HepG2 (cell line): ENCODE measurements around the gene FBRSL1. TPM values are rescaled to one million over a fixed set of nuclear protein-coding genes. Genes with fewer than 3 reads are reported as not detected.

Experiments
- ATF4 ChIP-seq, 2 experiments: fragments of 450-650 bp in 1 of 2; sonication (generic) in 1 of 2; formaldehyde crosslinking; IDR thresholded peaks; 2 replicates each; pipeline versions ENCODE4 v1.5.0 to v1.8.0; 2020 to 2022; ENCODE audit warnings: mild to moderate bottlenecking in 1 of 2, missing genetic modification reagents in 1 of 2
- CENPX ChIP-seq: sonication (generic); formaldehyde crosslinking; IDR thresholded peaks from 2 replicates; pipeline ENCODE4 v1.9.0; 2021; ENCODE audit warnings: mild to moderate bottlenecking, missing genetic modification reagents, moderate library complexity
- FOSL2 ChIP-seq: sonication (generic); formaldehyde crosslinking; IDR thresholded peaks from 2 replicates; pipeline ENCODE4 v1.4.0; 2020; ENCODE audit warnings: missing genetic modification reagents
- FOXJ3 ChIP-seq: sonication (generic); formaldehyde crosslinking; IDR thresholded peaks from 2 replicates; pipeline ENCODE4 v1.4.0; 2020; ENCODE audit warnings: missing genetic modification reagents, mild to moderate bottlenecking, borderline replicate concordance
- HNRNPH1 ChIP-seq: fragments of 200-400 bp; formaldehyde crosslinking; optimal IDR thresholded peaks from 2 replicates; pipeline ENCODE3; 2017; ENCODE audit warnings: mild to moderate bottlenecking, low read depth, low read length
- HOXA3 ChIP-seq: sonication (generic); formaldehyde crosslinking; IDR thresholded peaks from 2 replicates; pipeline ENCODE4 v1.5.0; 2020; ENCODE audit warnings: missing genetic modification reagents
- ISX ChIP-seq: sonication (generic); formaldehyde crosslinking; conservative IDR thresholded peaks from 2 replicates; pipeline ENCODE4 v1.5.0; 2020; ENCODE audit warnings: missing genetic modification reagents
- KAT2B ChIP-seq: fragments of 150-350 bp; IDR thresholded peaks from 2 replicates; pipeline ENCODE4 v1.6.1; 2014; ENCODE audit warnings: low read depth, low read length, borderline replicate concordance
- KDM6A ChIP-seq: IDR thresholded peaks from 2 replicates; pipeline ENCODE4 v1.6.1; 2016; ENCODE audit warnings: low read depth
- MAX ChIP-seq: IDR thresholded peaks from 2 replicates; pipeline ENCODE4 v1.6.1; 2012; ENCODE audit warnings: inconsistent platforms
- MIER2 ChIP-seq: IDR thresholded peaks from 2 replicates; pipeline ENCODE4 v1.6.1; 2016; ENCODE audit warnings: missing biosample characterization, missing genetic modification reagents
- PRMT3 ChIP-seq: sonication (generic); formaldehyde crosslinking; IDR thresholded peaks from 2 replicates; pipeline ENCODE4 v1.8.1; 2022; ENCODE audit warnings: low read depth, mild to moderate bottlenecking, moderate library complexity, missing genetic modification reagents, borderline replicate concordance
- RBFOX2 ChIP-seq: fragments of 200-400 bp; formaldehyde crosslinking; IDR thresholded peaks from 2 replicates; pipeline ENCODE4 v1.6.1; 2017; ENCODE audit warnings: low read depth, mild to moderate bottlenecking, low read length
- SALL2 ChIP-seq: sonication (generic); formaldehyde crosslinking; IDR thresholded peaks from 2 replicates; pipeline ENCODE4 v1.8.1; 2023; ENCODE audit warnings: mild to moderate bottlenecking, missing genetic modification reagents, inconsistent platforms
- SAP130 ChIP-seq: IDR thresholded peaks from 2 replicates; pipeline ENCODE4 v1.6.1; 2016; ENCODE audit warnings: low read depth
- SP4 ChIP-seq: sonication (generic); formaldehyde crosslinking; IDR thresholded peaks from 2 replicates; pipeline ENCODE4 v1.8.1; 2023; ENCODE audit warnings: mild to moderate bottlenecking, missing genetic modification reagents
- STAG1 ChIP-seq: sonication (generic); formaldehyde crosslinking; IDR thresholded peaks from 2 replicates; pipeline ENCODE4 v1.4.0; 2020; ENCODE audit warnings: missing genetic modification reagents
- THAP7 ChIP-seq: sonication (generic); formaldehyde crosslinking; IDR thresholded peaks from 2 replicates; pipeline ENCODE4 v1.8.1; 2023; ENCODE audit warnings: mild to moderate bottlenecking, missing genetic modification reagents
- ZBTB42 ChIP-seq: sonication (generic); formaldehyde crosslinking; IDR thresholded peaks from 2 replicates; pipeline ENCODE4 v1.5.0; 2020; ENCODE audit warnings: mild to moderate bottlenecking, missing genetic modification reagents
- ZNF264 ChIP-seq: sonication (generic); formaldehyde crosslinking; IDR thresholded peaks from 2 replicates; pipeline ENCODE4 v1.4.0; 2020; ENCODE audit warnings: missing genetic modification reagents
- ZNF558 ChIP-seq: sonication (generic); formaldehyde crosslinking; IDR thresholded peaks from 2 replicates; pipeline ENCODE4 v1.9.0; 2022; ENCODE audit warnings: mild to moderate bottlenecking, missing genetic modification reagents, borderline replicate concordance
- ZNF619 ChIP-seq: sonication (generic); formaldehyde crosslinking; IDR thresholded peaks from 2 replicates; pipeline ENCODE4 v1.4.0; 2020; ENCODE audit warnings: mild to moderate bottlenecking, missing genetic modification reagents
- ZNF704 ChIP-seq: sonication (generic); formaldehyde crosslinking; IDR thresholded peaks from 2 replicates; pipeline ENCODE4 v1.8.1; 2023; ENCODE audit warnings: mild to moderate bottlenecking, inconsistent platforms, moderate library complexity, missing genetic modification reagents, borderline replicate concordance
- ZNF775 ChIP-seq: sonication (generic); formaldehyde crosslinking; IDR thresholded peaks from 2 replicates; pipeline ENCODE4 v1.4.0; 2020; ENCODE audit warnings: missing genetic modification reagents, mild to moderate bottlenecking, moderate library complexity, borderline replicate concordance
- polyA plus RNA-seq, 8 experiments: library from polyadenylated mRNA; depleted of rRNA in 3 of 8; stranded (reverse) in 7 of 8; unstranded in 1 of 8; fragments of >200 nt; fragmentation: Illumina TruSeq in 4 of 8; extraction: Trizol in 4 of 8; gene quantifications; 2 replicates each; pipeline versions ENCODE4 v1.2.1 to v1.2.3, GENCODE V29; 2011 to 2016; ENCODE audit warnings: low read depth in 4 of 8, missing spikeins in 1 of 8, mixed read lengths in 1 of 8; ENCODE audit not compliant: insufficient read depth in 1 of 8
- total RNA-seq, 5 experiments: library from RNA; depleted of rRNA; stranded (reverse); fragments of >200 nt; fragmentation: Illumina TruSeq; extraction: Trizol; gene quantifications; 2 replicates each; pipeline ENCODE4 v1.2.3, GENCODE V29; 2016; ENCODE audit warnings: low read depth in 1 of 5
- TF ChIP-seq, protein P1 (sequence below): sonication (generic); formaldehyde crosslinking; IDR thresholded peaks from 2 replicates; pipeline ENCODE4 v1.4.0; 2020; ENCODE audit warnings: missing genetic modification reagents, mild to moderate bottlenecking, borderline replicate concordance

The FBRSL1 gene
- total and polyA plus RNA-seq, 2 of the 13 experiments (the other 11 are each of a cell fraction or from before 2014, with no cell fraction given): 3.6 to 7.9 TPM

- TF ChIP-seq HNRNPH1: peak; percentile 28
- 0 out of 2 replicates have a peak, but pooled peaks have one; percentile 62 for TF ChIP-seq ISX (CRISPR knock-in tag)
- 0 out of 2 replicates have a peak, but pooled peaks have one; percentile 21 for TF ChIP-seq ZNF775 (CRISPR knock-in tag)
- TF ChIP-seq FOSL2 (CRISPR knock-in tag): 0 out of 2 replicates have a peak, but pooled peaks have one; percentile 3
- TF ChIP-seq ATF4 (CRISPR knock-in tag; IDR thresholded peaks at IDR 0.05): no peak
- peak; percentile 86 for TF ChIP-seq SALL2 (CRISPR knock-in tag)
- TF ChIP-seq MIER2 (CRISPR knock-in tag): 0 out of 2 replicates have a peak, but pooled peaks have one; percentile 26
- TF ChIP-seq SAP130 (CRISPR knock-in tag): peak; percentile 85
- peak; percentile 85 for TF ChIP-seq HOXA3 (CRISPR knock-in tag)
- TF ChIP-seq ZNF704 (CRISPR knock-in tag): no peak
- no peak for TF ChIP-seq ZNF558
- no peak; the same call in 1 of the 2 replicates for TF ChIP-seq ZBTB42 (CRISPR knock-in tag)
- TF ChIP-seq CENPX (CRISPR knock-in tag): no peak
- peak; percentile 87 for TF ChIP-seq ZNF264 (CRISPR knock-in tag)
- TF ChIP-seq THAP7 (CRISPR knock-in tag): 0 out of 2 replicates have a peak, but pooled peaks have one; percentile 31
- TF ChIP-seq KDM6A (CRISPR knock-in tag): no peak
- peak; percentile 72; the same call in 1 of the 2 replicates for TF ChIP-seq FOXJ3 (CRISPR knock-in tag)
- peak; percentile 71; the same call in 1 of the 2 replicates for TF ChIP-seq ZNF619
- peak; percentile 53 for TF ChIP-seq RBFOX2
- TF ChIP-seq STAG1 (CRISPR knock-in tag): peak; percentile 15; the same call in 1 of the 2 replicates
- TF ChIP-seq KAT2B: no peak
- peak; percentile 51; the same call in 1 of the 2 replicates for TF ChIP-seq PRMT3 (CRISPR knock-in tag)
- TF ChIP-seq, protein P1, sequence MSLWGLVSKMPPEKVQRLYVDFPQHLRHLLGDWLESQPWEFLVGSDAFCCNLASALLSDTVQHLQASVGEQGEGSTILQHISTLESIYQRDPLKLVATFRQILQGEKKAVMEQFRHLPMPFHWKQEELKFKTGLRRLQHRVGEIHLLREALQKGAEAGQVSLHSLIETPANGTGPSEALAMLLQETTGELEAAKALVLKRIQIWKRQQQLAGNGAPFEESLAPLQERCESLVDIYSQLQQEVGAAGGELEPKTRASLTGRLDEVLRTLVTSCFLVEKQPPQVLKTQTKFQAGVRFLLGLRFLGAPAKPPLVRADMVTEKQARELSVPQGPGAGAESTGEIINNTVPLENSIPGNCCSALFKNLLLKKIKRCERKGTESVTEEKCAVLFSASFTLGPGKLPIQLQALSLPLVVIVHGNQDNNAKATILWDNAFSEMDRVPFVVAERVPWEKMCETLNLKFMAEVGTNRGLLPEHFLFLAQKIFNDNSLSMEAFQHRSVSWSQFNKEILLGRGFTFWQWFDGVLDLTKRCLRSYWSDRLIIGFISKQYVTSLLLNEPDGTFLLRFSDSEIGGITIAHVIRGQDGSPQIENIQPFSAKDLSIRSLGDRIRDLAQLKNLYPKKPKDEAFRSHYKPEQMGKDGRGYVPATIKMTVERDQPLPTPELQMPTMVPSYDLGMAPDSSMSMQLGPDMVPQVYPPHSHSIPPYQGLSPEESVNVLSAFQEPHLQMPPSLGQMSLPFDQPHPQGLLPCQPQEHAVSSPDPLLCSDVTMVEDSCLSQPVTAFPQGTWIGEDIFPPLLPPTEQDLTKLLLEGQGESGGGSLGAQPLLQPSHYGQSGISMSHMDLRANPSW (CRISPR knock-in tag): peak; percentile 58; the same call in 1 of the 2 replicates
- peak; percentile 77 for TF ChIP-seq SP4 (CRISPR knock-in tag)
- TF ChIP-seq MAX: peak; percentile 53
These were observed 27.2 kb downstream of the FBRSL1 start (continued) for GRCh38 chr12:132517013-132517739.
